HepG2 (cell line): Measurements from ENCODE around the gene MARCHF2. TPM values are rescaled to one million over a fixed set of nuclear protein-coding genes. Genes with fewer than 3 reads are reported as not detected.

Experiments used
- ATAC-seq: fragments of 200-7000 bp; cut with Tn5 transposase; 3 replicates; pipeline ENCODE4 v1.9.1; 2020; ENCODE audit warnings: mild to moderate bottlenecking, moderate library complexity
- BruUV-seq: library from RNA; stranded (reverse); fragments of 400-500 nt; replicated peaks from 2 replicates; lab custom pipeline; 2021; lab: Mats Ljungman, UMichigan
- CTCF ChIA-PET: fragments of 300-600 bp; formaldehyde crosslinking; extraction: SDS; loops from one replicate; lab custom pipeline; 2021; ENCODE audit warnings: low total read pairs, inconsistent platforms, low intra/inter-chr PET ratio; lab: Yijun Ruan, JAX
- POLR2A ChIA-PET: fragments of 350-600 bp; sonication (Branson Sonifier 250); formaldehyde crosslinking; loops from one replicate; lab custom pipeline; 2020; ENCODE audit warnings: antibody characterized with exemption, inconsistent platforms; lab: Yijun Ruan, JAX
- DNase-seq: peaks from one replicate; pipeline ENCODE4 v3.0.0-alpha.2; 2015; ENCODE audit warnings: low spot score
- FAIRE-seq: peaks from 3 replicates; lab custom pipeline; 2011; peaks lifted over from hg19 to GRCh38; lab: Jason Lieb, UNC
- H2AFZ ChIP-seq: one replicate; pipeline ENCODE4 v1.6.1; 2011; ENCODE audit warnings: low read length, inconsistent platforms
- H3K27ac ChIP-seq: fragments of 300-600 bp; 3 replicates; pipeline ENCODE4 v1.8.0; 2011; ENCODE audit warnings: mixed run types, mild to moderate bottlenecking, mixed read lengths, low read length, inconsistent platforms; ENCODE audit not compliant: insufficient read depth; ENCODE audit errors: extremely low read length
- H3K27me3 ChIP-seq, 2 experiments: fragments of 200-600 bp in 1 of 2; 2 replicates in 1 of 2; 3 replicates in 1 of 2; pipeline versions ENCODE4 v1.6.0 to v1.8.0; 2011; ENCODE audit warnings: low read length in 2 of 2, mild to moderate bottlenecking in 2 of 2, moderate library complexity in 2 of 2, inconsistent platforms in 1 of 2; ENCODE audit not compliant: insufficient read depth in 2 of 2, control insufficient read depth in 1 of 2
- H3K36me3 ChIP-seq, 2 experiments: fragments of 200-600 bp in 1 of 2; replicated peaks in 1 of 2; 2 replicates in 1 of 2; 3 replicates in 1 of 2; pipeline versions ENCODE4 v1.5.1 to v1.8.0; 2011; ENCODE audit warnings: low read length in 2 of 2, inconsistent platforms in 1 of 2; ENCODE audit not compliant: insufficient read depth in 2 of 2, control insufficient read depth in 1 of 2
- H3K4me1 ChIP-seq: 2 replicates; pipeline ENCODE4 v1.5.1; 2012; ENCODE audit warnings: low read length, inconsistent platforms; ENCODE audit not compliant: insufficient read depth
- H3K4me2 ChIP-seq: 2 replicates; pipeline ENCODE4 v1.6.0; 2011; ENCODE audit warnings: low read depth, low read length, inconsistent platforms
- H3K4me3 ChIP-seq, 3 experiments: fragments of 200-600 bp in 1 of 3; sonication (generic), shearing (Covaris generic) in 1 of 3; replicated peaks in 1 of 3; 2 replicates each; pipeline ENCODE4 v1.5.1; 2011 to 2016; ENCODE audit warnings: low read length in 3 of 3, inconsistent platforms in 2 of 3, low read depth in 2 of 3, mild to moderate bottlenecking in 2 of 3, control low read depth in 1 of 3, mixed read lengths in 1 of 3; ENCODE audit not compliant: insufficient read depth in 1 of 3
- H3K79me2 ChIP-seq: one replicate; pipeline ENCODE4 v1.6.1; 2011; ENCODE audit warnings: low read length, inconsistent platforms; ENCODE audit not compliant: insufficient read depth
- H3K9ac ChIP-seq: 2 replicates; pipeline ENCODE4 v1.6.0; 2011; ENCODE audit warnings: mild to moderate bottlenecking, low read depth, low read length, inconsistent platforms; ENCODE audit not compliant: insufficient read depth
- H3K9me3 ChIP-seq: 2 replicates; pipeline ENCODE4 v1.5.1; 2012; ENCODE audit warnings: mild to moderate bottlenecking, low read length
- H4K20me1 ChIP-seq: 2 replicates; pipeline ENCODE4 v1.6.0; 2011; ENCODE audit warnings: inconsistent platforms, mild to moderate bottlenecking, low read length, moderate library complexity; ENCODE audit not compliant: insufficient read depth
- DPF2 ChIP-seq: sonication (generic); formaldehyde crosslinking; IDR thresholded peaks from 2 replicates; pipeline ENCODE4 v1.4.0; 2020; ENCODE audit warnings: mild to moderate bottlenecking, low read depth, missing genetic modification reagents, borderline replicate concordance
- MAFF ChIP-seq: IDR thresholded peaks from 2 replicates; pipeline ENCODE4 v1.6.1; 2011; ENCODE audit warnings: low read depth, low read length, improper control_type of control experiment
- MAFK ChIP-seq, 2 experiments: IDR thresholded peaks in 1 of 2; conservative IDR thresholded peaks in 1 of 2; 2 replicates each; pipeline ENCODE4 v1.6.1; 2011; ENCODE audit warnings: improper control_type of control experiment in 2 of 2, low read length in 2 of 2
- ZNF501 ChIP-seq: sonication (generic); formaldehyde crosslinking; IDR thresholded peaks from 2 replicates; pipeline ENCODE4 v1.5.1; 2020; ENCODE audit warnings: mild to moderate bottlenecking, moderate library complexity, missing genetic modification reagents
- ZNF772 ChIP-seq: sonication (generic); formaldehyde crosslinking; IDR thresholded peaks from 2 replicates; pipeline ENCODE4 v1.5.0; 2020; ENCODE audit warnings: mild to moderate bottlenecking, missing genetic modification reagents
- WGBS: methylation state at CpG from one replicate; pipeline ENCODE4 v1.1.6; 2017; ENCODE audit warnings: low lambda C conversion rate; 5-methylcytosine and 5-hydroxymethylcytosine counted together
- in situ Hi-C: cut with HindIII; loops from 2 replicates; pipeline ENCODE4 v1.10.0; 2017; ENCODE audit warnings: low pct_unique_long_range_greater_than_20kb; ENCODE audit not compliant: extremely low pct_ligation_motif_present
- intact Hi-C: fragments of 100-400 bp; cut with micrococcal nuclease; formaldehyde crosslinking; loops from one replicate; pipeline ENCODE4 v1.10.0; 2022; ENCODE audit not compliant: unreplicated experiment
- polyA plus RNA-seq, 8 experiments: library from polyadenylated mRNA; depleted of rRNA in 3 of 8; stranded (reverse) in 7 of 8; unstranded in 1 of 8; fragments of >200 nt; fragmentation: Illumina TruSeq in 4 of 8; extraction: Trizol in 4 of 8; gene quantifications; 2 replicates each; pipeline versions ENCODE4 v1.2.1 to v1.2.3, GENCODE V29; 2011 to 2016; ENCODE audit warnings: low read depth in 4 of 8, missing spikeins in 1 of 8, mixed read lengths in 1 of 8; ENCODE audit not compliant: insufficient read depth in 1 of 8
- total RNA-seq, 5 experiments: library from RNA; depleted of rRNA; stranded (reverse); fragments of >200 nt; fragmentation: Illumina TruSeq; extraction: Trizol; gene quantifications; 2 replicates each; pipeline ENCODE4 v1.2.3, GENCODE V29; 2016; ENCODE audit warnings: low read depth in 1 of 5
- TF ChIP-seq, protein P1 (sequence below): sonication (generic); formaldehyde crosslinking; IDR thresholded peaks from 2 replicates; pipeline ENCODE4 v1.9.0; 2022; ENCODE audit warnings: low read depth, missing genetic modification reagents

The MARCHF2 gene
- total and polyA plus RNA-seq, 2 of the 13 experiments (the other 11 are each of a cell fraction or from before 2014, with no cell fraction given), result 12.7 to 13.0 TPM

- H3K4me1 ChIP-seq, result peaks cover 79% of the 10 kb centered on the region
- ChIA-PET CTCF (no interaction called here), POLR2A (interaction anchor here (0.9 to 1.8 kb wide), 6 partner anchors 12 to 72 kb away, joined by 3 to 12 read pairs (median 4); partner anchors contain the start of genes ANGPTL4, MARCHF2, NDUFA7 and RPS28)
- TF ChIP-seq, protein P1, sequence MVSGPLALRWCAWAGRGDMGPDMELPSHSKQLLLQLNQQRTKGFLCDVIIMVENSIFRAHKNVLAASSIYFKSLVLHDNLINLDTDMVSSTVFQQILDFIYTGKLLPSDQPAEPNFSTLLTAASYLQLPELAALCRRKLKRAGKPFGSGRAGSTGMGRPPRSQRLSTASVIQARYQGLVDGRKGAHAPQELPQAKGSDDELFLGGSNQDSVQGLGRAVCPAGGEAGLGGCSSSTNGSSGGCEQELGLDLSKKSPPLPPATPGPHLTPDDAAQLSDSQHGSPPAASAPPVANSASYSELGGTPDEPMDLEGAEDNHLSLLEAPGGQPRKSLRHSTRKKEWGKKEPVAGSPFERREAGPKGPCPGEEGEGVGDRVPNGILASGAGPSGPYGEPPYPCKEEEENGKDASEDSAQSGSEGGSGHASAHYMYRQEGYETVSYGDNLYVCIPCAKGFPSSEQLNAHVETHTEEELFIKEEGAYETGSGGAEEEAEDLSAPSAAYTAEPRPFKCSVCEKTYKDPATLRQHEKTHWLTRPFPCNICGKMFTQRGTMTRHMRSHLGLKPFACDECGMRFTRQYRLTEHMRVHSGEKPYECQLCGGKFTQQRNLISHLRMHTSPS (CRISPR knock-in tag), result peak; percentile 7; the same call in 1 of the 2 replicates
- no peak for TF ChIP-seq MAFK (conservative IDR thresholded peaks at IDR 0.05 in 1 of 2, IDR thresholded peaks at IDR 0.05 in 1 of 2; ENCODE audit: low read length in 2 of 2)
- no peak for TF ChIP-seq MAFF
- no peak for TF ChIP-seq DPF2 (CRISPR knock-in tag)
- TF ChIP-seq ZNF772 (CRISPR knock-in tag), result no peak
- no peak for TF ChIP-seq ZNF501 (CRISPR knock-in tag)
- peaks cover 57% of the 10 kb centered on the region for H3K79me2 ChIP-seq
- WGBS, result 75% methylated on average over 2 of the region's 8 CpGs
- DNase-seq, result no peak
- peaks cover 9% of the 10 kb centered on the region for H4K20me1 ChIP-seq
- H3K36me3 ChIP-seq, result no peaks in the 10 kb centered on the region; a peak in 1 of 5 replicates
- H3K9me3 ChIP-seq, result no peaks in the 10 kb centered on the region
- H3K27ac ChIP-seq, result peak overlapping the region; percentile 74
- BruUV-seq, result no TSS peak
- in situ Hi-C loops (no loop called here), intact Hi-C loops (no loop called here)
- no peak for ATAC-seq
- no peaks in the 10 kb centered on the region for H3K27me3 ChIP-seq
- peak overlapping the region in 1 of 3 experiments; percentile 30; a peak in 1 of 6 replicates for H3K4me3 ChIP-seq
- no peak for FAIRE-seq
- H2AFZ ChIP-seq, result no peak overlapping the region
- 0 out of 2 replicates have a peak overlapping the region, but pooled peaks have one; percentile 32 for H3K9ac ChIP-seq
- peak overlapping the region; percentile 37; the same call in 1 of the 2 replicates for H3K4me2 ChIP-seq
Observed at GRCh38 chr19:8393192-8393870, 19.8 kb upstream of the MARCHF2 start.
